ENCODE measurements around the gene HOXA13. TPM values are rescaled to one million over a fixed set of nuclear protein-coding genes. Genes with fewer than 3 reads are reported as not detected.

Gene HOXA13
- total RNA-seq, 1 experiment from 2014 or later: not detected

DNA sequence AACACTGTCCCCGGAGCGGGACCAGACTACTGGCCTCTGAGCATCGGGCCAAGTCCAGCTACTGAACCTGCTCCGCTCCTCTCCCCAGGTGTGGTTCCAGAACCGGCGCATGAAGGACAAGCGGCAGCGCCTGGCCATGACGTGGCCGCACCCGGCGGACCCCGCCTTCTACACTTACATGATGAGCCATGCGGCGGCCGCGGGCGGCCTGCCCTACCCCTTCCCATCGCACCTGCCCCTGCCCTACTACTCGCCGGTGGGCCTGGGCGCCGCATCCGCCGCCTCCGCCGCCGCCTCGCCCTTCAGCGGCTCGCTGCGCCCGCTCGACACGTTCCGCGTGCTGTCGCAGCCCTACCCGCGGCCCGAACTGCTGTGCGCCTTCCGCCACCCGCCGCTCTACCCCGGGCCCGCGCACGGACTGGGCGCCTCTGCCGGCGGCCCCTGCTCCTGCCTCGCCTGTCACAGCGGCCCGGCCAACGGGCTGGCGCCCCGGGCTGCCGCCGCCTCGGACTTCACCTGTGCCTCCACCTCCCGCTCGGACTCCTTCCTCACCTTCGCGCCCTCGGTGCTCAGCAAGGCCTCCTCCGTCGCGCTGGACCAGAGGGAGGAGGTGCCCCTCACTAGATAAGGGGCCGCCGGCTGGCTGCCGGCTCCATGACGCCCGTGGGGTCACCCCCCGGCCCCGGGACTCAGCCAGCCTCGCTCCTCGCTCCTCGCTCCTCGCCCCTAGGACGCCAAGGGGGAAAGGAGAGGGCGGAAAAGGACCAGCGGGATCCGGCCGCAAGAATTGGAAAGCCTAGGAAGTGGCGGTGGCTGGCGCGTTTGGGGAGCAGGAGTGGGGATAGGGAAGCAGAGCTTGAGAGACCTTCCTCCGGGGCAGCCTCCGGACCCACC, 46.2 kb upstream of the HOXA13 start:
- H3K27ac ChIP-seq (ENCODE audit: insufficient read length, low read depth, low read length): no peak overlapping the region

More for the DNA sequence above, 46.2 kb upstream of the HOXA13 start:
- DNase-seq: peak; percentile 73
- Histone ChIP-seq H2AK5ac (ENCODE audit: insufficient read length, low read length) (no peak overlapping the region), H3K9me3 (ENCODE audit: control insufficient read depth, low read depth, low read length) (no peaks in the 10 kb centered on the region), H2AFZ (ENCODE audit: low read length) (no peak overlapping the region), H3K27me3 (ENCODE audit: insufficient read depth, low read length) (peaks cover 100% of the 10 kb centered on the region), H2BK12ac (ENCODE audit: insufficient read length, low read depth, low read length) (no peak overlapping the region), H3K4me1 (ENCODE audit: insufficient read depth, low read length) (no peaks in the 10 kb centered on the region), H3K56ac (ENCODE audit: insufficient read length, low read depth, low read length) (no peak overlapping the region), H3K23me2 (ENCODE audit: insufficient read length, low read depth, low read length, poor library complexity, severe bottlenecking) (peaks cover 3% of the 10 kb centered on the region), H4K91ac (ENCODE audit: insufficient read length, low read depth, low read length) (no peak overlapping the region), H3K18ac (ENCODE audit: insufficient read length, low read depth, low read length) (no peak overlapping the region), H4K5ac (ENCODE audit: insufficient read length, low read depth, low read length) (no peak overlapping the region), H2BK15ac (ENCODE audit: low read depth, low read length) (no peak overlapping the region), H2BK20ac (ENCODE audit: low read depth, low read length, poor library complexity, severe bottlenecking) (no peak overlapping the region), H3K14ac (ENCODE audit: insufficient read depth, low read length) (no peak overlapping the region), H3K79me2 (ENCODE audit: insufficient read depth, low read length) (no peaks in the 10 kb centered on the region), H3T11ph (ENCODE audit: low read length) (no peak overlapping the region), H2BK5ac (ENCODE audit: insufficient read length, low read length) (no peak overlapping the region), H3K4ac (ENCODE audit: low read depth, low read length) (no peak overlapping the region), H3K23ac (ENCODE audit: insufficient read length, low read depth, low read length) (no peak overlapping the region), H3K9ac (ENCODE audit: extremely low read depth, insufficient read length, low read length) (no peak overlapping the region), H3K4me2 (ENCODE audit: insufficient read depth, insufficient read length, low read length) (peak overlapping the region; percentile 41), H4K20me1 (ENCODE audit: control insufficient read depth, insufficient read depth, insufficient read length) (peaks cover 3% of the 10 kb centered on the region), H2BK120ac (ENCODE audit: low read depth, low read length, poor library complexity, severe bottlenecking) (no peak overlapping the region), H4K8ac (replicated peaks; ENCODE audit: insufficient read length, low read depth, low read length) (no peak overlapping the region), H3K79me1 (ENCODE audit: insufficient read depth, low read depth, low read length, poor library complexity, severe bottlenecking) (no peaks in the 10 kb centered on the region)
- Mint-ChIP-seq H3K9me3 (peaks cover 4 to 16% of the 10 kb centered on the region in 2 experiments; a peak in 2 of 5 replicates), H3K27me3 (ENCODE audit: low read depth) (peaks cover 100% of the 10 kb centered on the region), H3K36me3 (ENCODE audit: insufficient read depth in 1 of 3, low read depth in 3 of 3) (0 out of 7 replicates have a peak, but pooled peaks cover 0 to 1% (median 0%) of the 10 kb centered on the region in 3 experiments), H3K4me3 (peak overlapping the region; percentile 10 to 68; a peak in 4 of 5 replicates), H3K4me1 (peaks cover 25 to 56% of the 10 kb centered on the region in 2 experiments), H3K27ac (no peak overlapping the region)
- WGBS (ENCODE audit: extremely low coverage, insufficient read length, low lambda C conversion rate): no CpG with 5 or more reads among the region's 90 CpGs
- TF ChIP-seq, protein P1, sequence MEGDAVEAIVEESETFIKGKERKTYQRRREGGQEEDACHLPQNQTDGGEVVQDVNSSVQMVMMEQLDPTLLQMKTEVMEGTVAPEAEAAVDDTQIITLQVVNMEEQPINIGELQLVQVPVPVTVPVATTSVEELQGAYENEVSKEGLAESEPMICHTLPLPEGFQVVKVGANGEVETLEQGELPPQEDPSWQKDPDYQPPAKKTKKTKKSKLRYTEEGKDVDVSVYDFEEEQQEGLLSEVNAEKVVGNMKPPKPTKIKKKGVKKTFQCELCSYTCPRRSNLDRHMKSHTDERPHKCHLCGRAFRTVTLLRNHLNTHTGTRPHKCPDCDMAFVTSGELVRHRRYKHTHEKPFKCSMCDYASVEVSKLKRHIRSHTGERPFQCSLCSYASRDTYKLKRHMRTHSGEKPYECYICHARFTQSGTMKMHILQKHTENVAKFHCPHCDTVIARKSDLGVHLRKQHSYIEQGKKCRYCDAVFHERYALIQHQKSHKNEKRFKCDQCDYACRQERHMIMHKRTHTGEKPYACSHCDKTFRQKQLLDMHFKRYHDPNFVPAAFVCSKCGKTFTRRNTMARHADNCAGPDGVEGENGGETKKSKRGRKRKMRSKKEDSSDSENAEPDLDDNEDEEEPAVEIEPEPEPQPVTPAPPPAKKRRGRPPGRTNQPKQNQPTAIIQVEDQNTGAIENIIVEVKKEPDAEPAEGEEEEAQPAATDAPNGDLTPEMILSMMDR (conservative IDR thresholded peaks at IDR 0.05): 0 out of 3 replicates have a peak, but pooled peaks have one; percentile 28

Measured in H9 (cell line).